Body of pancreas (tissue), 4 donors: ENCODE data around the gene VPS37B.
A peak's percentile ranks its signal among the peaks of the same experiment; 100 is the strongest.

ENCODE experiments used
- POLR2A ChIP-seq, 3 donors: fragments of 450-650 bp; IDR thresholded peaks; one replicate each; pipeline ENCODE4 v1.6.1; 2016; ENCODE audit warnings: antibody characterized with exemption in 3 of 3, mild to moderate bottlenecking in 2 of 3
- TF ChIP-seq, protein P1 (sequence below), 7 experiments: fragments of 450-650 bp in 4 of 7; fragments of 200-600 bp in 3 of 7; sonication (generic) in 3 of 7; IDR thresholded peaks; one replicate each; pipeline ENCODE4 v1.5.1; 2016 to 2019; ENCODE audit warnings: antibody characterized with exemption in 7 of 7

DNA sequence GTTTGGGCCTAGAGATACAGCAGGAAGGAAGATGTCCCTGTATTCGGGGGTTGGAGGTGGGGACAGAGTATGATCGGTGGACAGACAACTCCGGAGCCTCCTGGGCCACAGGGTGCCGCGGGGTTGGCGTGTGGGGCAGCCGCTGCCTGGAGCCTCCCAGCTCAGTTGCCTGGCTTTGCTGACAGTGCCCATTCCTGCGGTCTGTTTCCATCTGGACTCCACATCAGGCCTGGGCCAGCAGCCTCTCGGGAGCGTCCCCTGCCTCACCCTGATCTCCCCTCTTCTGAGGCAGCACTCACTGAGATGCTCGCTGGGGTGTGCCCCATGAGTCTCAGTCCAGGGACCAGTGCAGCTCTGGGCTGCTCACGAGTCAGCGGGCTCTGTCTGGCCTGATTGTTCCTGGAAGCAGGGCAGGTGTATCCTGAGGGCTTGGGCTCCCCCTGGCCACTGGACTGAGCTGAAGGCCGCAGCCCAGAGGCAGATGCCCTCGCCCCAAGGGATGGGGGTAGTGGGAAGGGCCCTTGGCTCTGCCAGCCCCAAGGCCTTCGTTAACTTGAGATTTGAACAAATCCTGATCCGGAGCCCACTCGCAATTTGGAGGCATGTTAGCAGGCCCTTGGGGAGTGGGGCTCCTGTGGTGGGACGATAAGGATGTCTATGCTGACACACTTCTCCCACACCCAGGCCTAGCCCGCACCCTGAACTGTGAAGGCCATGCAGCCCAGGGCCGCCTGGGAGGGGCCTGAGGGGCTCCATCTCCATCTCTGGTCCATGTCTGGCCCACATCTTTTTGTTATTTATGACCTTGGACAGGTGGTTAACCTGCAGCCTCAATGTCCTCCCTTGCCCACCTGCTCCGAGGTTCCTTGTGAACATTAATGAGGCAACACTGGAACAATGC lies 53.2 kb downstream of the VPS37B start:
- TF ChIP-seq, protein P1, sequence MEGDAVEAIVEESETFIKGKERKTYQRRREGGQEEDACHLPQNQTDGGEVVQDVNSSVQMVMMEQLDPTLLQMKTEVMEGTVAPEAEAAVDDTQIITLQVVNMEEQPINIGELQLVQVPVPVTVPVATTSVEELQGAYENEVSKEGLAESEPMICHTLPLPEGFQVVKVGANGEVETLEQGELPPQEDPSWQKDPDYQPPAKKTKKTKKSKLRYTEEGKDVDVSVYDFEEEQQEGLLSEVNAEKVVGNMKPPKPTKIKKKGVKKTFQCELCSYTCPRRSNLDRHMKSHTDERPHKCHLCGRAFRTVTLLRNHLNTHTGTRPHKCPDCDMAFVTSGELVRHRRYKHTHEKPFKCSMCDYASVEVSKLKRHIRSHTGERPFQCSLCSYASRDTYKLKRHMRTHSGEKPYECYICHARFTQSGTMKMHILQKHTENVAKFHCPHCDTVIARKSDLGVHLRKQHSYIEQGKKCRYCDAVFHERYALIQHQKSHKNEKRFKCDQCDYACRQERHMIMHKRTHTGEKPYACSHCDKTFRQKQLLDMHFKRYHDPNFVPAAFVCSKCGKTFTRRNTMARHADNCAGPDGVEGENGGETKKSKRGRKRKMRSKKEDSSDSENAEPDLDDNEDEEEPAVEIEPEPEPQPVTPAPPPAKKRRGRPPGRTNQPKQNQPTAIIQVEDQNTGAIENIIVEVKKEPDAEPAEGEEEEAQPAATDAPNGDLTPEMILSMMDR (IDR thresholded peaks at IDR 0.05), result peak in 1 of 7 experiments; percentile 13
- no peak for TF ChIP-seq POLR2A (IDR thresholded peaks at IDR 0.05)
